Left renal cortex interstitium (tissue), 4 donors: ENCODE data around the gene PRICKLE4. TPM values are rescaled to one million over a fixed set of nuclear protein-coding genes. Genes with fewer than 3 reads are reported as not detected.

Source experiments
- DNase-seq, 4 donors: peaks; one replicate each; pipeline ENCODE4 v3.0.0-alpha.2; 2013; ENCODE audit warnings: low read depth in 4 of 4, low spot score in 2 of 4, missing footprints in 1 of 4
- polyA plus RNA-seq, 4 donors: library from polyadenylated mRNA; unstranded; fragments of 120-200 nt; gene quantifications; one replicate each; pipeline ENCODE4 v1.2.1, GENCODE V29; 2013; ENCODE audit not compliant: insufficient read length in 4 of 4

Gene PRICKLE4
- polyA plus RNA-seq, 4 donors = 1.9 to 6.7 (median 4.9) TPM

GRCh38 chr6:41836022-41836659 is 55.6 kb downstream of the PRICKLE4 start:
- no peak for DNase-seq

- DNase-seq = no peak
Observed at GRCh38 chr6:41836660-41837052, 56.1 kb downstream of the PRICKLE4 start.

Other genes starting within 250 kb of the PRICKLE4 start
- 10 to 100 TPM; 24.5 to 50.2 (median 36.3) TPM for gene FOXP4, start 234.4 kb upstream of the PRICKLE4 start, polyA plus RNA-seq
- gene MDFI, start 142.3 kb upstream of the PRICKLE4 start, polyA plus RNA-seq = 10 to 100 TPM; 37.5 to 62.2 (median 49.3) TPM
- gene TFEB, start 45.2 kb upstream of the PRICKLE4 start, polyA plus RNA-seq = 10 to 100 TPM in 2 of 4 donors, 1 to 10 TPM in 2; 7.6 to 11.5 (median 10.2) TPM
- gene PGC, start 33.4 kb upstream of the PRICKLE4 start, polyA plus RNA-seq = under 1 TPM in 2 of 4 donors, not detected in 2; 0.35 to 0.48 TPM
- 1 to 10 TPM; 6.0 to 8.0 (median 7.3) TPM for gene FRS3, start 882 bp upstream of the PRICKLE4 start, polyA plus RNA-seq
- 100 to 1,000 TPM; 211 to 256 (median 229) TPM for gene TOMM6, start 6.9 kb downstream of the PRICKLE4 start, polyA plus RNA-seq
- 10 to 100 TPM in 2 of 4 donors, 1 to 10 TPM in 2; 9.2 to 18.0 (median 13.9) TPM for gene USP49, start 114.6 kb downstream of the PRICKLE4 start, polyA plus RNA-seq
- 10 to 100 TPM; 35.6 to 43.6 (median 39.2) TPM for gene MED20, start 140.4 kb downstream of the PRICKLE4 start, polyA plus RNA-seq
- 10 to 100 TPM; 28.0 to 31.1 (median 29.9) TPM for gene BYSL, start 140.7 kb downstream of the PRICKLE4 start, polyA plus RNA-seq
- gene CCND3, start 161.0 kb downstream of the PRICKLE4 start, polyA plus RNA-seq = 10 to 100 TPM; 25.0 to 35.4 (median 30.6) TPM